ENCODE data around the gene INO80B.
A peak's percentile ranks its signal among the peaks of the same experiment; 100 is the strongest.

Gene INO80B

GRCh38 chr2:74439373-74439772, 15.5 kb upstream of the INO80B start:
- H3K27ac ChIP-seq, result peak overlapping the region; percentile 97; the same call in 1 of the 2 replicates
- TF ChIP-seq, protein P1, sequence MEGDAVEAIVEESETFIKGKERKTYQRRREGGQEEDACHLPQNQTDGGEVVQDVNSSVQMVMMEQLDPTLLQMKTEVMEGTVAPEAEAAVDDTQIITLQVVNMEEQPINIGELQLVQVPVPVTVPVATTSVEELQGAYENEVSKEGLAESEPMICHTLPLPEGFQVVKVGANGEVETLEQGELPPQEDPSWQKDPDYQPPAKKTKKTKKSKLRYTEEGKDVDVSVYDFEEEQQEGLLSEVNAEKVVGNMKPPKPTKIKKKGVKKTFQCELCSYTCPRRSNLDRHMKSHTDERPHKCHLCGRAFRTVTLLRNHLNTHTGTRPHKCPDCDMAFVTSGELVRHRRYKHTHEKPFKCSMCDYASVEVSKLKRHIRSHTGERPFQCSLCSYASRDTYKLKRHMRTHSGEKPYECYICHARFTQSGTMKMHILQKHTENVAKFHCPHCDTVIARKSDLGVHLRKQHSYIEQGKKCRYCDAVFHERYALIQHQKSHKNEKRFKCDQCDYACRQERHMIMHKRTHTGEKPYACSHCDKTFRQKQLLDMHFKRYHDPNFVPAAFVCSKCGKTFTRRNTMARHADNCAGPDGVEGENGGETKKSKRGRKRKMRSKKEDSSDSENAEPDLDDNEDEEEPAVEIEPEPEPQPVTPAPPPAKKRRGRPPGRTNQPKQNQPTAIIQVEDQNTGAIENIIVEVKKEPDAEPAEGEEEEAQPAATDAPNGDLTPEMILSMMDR (IDR thresholded peaks at IDR 0.05), result no peak
- TF ChIP-seq ZFX (IDR thresholded peaks at IDR 0.05; ENCODE audit: borderline replicate concordance), result no peak

DNA sequence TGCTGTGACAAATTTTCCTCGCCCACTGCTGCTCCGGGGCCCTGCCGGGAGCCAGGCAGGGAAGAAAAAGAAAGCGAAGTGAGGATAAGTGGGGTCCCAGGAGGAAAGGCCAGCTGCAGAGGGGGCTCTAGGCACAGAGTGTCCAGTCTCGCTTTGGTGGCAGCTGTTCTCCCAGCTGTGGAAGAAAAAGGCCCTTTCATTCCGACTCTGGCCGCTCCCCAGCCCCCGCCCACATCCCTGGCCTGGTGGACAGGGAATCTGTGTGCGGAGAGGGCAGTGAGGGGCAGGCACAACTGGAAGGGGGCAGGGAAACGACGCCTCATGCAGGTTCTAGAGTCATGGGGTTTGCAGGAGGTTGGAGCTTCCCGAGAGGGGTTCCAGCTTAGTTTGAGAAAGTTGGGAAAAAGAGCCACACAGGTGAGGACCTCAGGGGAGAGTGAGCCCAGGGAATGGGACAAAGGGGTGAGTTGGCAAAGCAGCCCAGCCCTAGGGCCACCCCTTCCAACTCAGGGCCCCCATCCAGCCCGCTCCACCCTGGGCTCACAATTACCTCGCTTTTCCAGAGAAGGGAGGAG, 15.0 kb upstream of the INO80B start:
- peak overlapping the region; percentile 97 for H3K27ac ChIP-seq
- TF ChIP-seq, protein P1 (IDR thresholded peaks at IDR 0.05), result no peak
- no peak for TF ChIP-seq ZFX (IDR thresholded peaks at IDR 0.05; ENCODE audit: borderline replicate concordance)

- peak overlapping the region; percentile 97 for H3K27ac ChIP-seq
- TF ChIP-seq ZFX (IDR thresholded peaks at IDR 0.05; ENCODE audit: borderline replicate concordance), result no peak
- TF ChIP-seq, protein P1 (IDR thresholded peaks at IDR 0.05), result peak; percentile 34
Measured at GRCh38 chr2:74440378-74441169, 14.3 kb upstream of the INO80B start.

DNA sequence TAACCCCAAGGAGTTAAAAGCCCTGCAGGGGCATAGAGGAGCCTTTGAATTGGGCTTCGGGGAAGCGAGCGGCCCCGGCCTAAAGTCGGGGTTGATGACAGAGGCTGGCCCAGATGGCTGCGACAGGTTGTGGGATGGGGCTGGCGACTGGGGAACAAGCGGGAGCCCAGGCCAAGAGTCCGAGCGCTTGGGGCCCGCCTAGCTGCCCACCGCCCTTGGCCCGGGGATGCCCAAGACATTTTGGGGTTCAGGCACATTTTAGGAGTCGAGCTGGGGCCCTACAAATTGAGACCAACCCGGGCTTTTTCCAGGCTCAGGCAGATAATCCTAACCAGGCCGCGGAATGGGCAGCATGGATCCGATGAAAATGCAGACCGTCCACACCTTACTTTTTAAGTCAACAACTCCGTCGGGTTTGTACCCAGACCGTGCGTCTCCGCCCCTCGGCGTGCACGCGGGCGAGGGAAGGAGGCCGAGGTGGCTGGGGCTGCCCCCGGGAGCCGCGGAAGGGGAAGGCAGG, 13.7 kb upstream of the INO80B start:
- peak overlapping the region; percentile 97 for H3K27ac ChIP-seq
- TF ChIP-seq, protein P1 (IDR thresholded peaks at IDR 0.05), result no peak
- TF ChIP-seq ZFX (IDR thresholded peaks at IDR 0.05; ENCODE audit: borderline replicate concordance), result no peak

DNA sequence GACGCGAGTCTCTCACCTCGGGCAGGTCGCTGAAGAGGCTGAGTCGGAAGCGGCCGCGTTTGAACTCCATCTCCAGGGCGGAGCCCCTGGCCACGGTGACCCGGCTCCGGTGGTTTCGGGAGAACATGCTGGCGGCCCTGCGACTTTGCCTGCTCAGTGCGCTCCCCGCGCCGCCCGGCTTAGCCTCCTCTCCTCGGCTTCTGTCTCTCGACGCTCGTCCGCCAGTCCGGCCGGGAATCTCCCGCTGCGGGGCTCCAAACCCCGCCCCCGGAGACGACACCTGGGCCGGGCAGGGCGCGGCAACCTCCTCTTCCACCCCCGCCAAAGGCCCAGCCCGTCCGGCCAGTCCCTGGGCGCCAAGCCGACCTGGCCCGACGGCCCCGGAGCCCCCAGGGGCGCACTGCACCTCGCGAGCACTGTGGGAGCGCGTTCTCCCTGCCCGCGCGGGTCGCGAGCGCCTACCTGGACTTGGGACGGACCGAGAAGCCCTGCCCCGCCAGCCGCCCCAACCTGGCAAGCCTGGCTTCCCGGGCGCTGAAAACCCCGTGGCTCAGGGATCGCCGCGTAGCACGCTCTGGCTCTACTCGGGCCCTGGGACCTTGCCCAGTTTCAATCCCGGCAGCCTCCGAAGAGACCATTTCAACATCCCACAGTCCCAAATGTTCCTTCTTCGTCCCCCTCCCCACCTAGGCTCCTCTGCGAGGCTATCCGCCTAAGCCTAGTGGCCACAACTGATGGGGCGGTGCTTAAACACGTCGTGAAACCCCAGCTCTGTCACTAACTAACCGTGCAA, 13.0 kb upstream of the INO80B start, which contains the start of gene RTKN:
RTKN (minus strand) TSS at position 248 of the 793 bp plus-strand sequence; CDS start at position 127, 121 bp downstream.
- H3K27ac ChIP-seq, result peak within 1 kb of the TSS; percentile 97
- TF ChIP-seq ZFX (IDR thresholded peaks at IDR 0.05; ENCODE audit: borderline replicate concordance), result no peak
- TF ChIP-seq, protein P1 (IDR thresholded peaks at IDR 0.05), result no peak

DNA sequence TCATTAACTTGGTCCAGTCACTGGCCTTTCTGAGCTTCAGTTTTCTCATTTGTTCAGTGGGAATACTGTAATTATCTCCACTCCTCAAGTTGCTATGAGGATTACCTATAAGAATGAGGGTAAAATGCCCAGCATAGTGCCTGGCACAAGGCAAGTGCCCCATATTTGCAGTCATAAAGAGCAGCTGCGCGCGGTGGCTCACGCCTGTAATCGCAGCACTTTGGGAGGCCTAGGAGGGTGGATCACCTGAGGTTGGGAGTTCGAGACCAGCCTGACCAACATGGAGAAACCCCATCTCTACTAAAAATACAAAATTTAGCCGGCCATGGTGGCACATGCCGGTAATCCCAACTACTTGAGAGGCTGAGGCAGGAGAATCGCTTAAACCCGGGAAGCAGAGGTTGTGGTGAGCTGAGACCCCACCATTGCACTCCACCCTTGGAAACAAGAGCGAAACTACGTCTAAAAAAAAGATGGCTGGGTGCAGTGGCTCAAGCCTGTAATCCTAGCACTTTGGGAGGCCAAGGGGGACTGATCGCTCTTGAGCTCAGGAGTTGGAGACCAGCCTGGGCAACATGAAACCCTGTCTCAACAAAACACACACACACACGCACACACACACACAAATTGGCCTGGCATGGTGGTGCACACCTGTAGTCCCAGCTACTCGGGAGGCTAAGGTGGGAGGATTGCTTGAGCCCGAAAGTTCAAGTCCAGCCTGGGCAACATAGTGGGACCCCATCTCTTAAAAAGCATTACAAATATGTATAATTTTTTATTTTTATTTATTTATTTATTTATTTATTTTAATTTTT, 12.2 kb upstream of the INO80B start:
- peak overlapping the region; percentile 97 for H3K27ac ChIP-seq

Measured in 22Rv1 (cell line).